NK-92 treated with Interleukin-12 subunit alpha and Interleukin-12 subunit beta, amount 100 ng/mL, for 24 hours (cell line): Measurements from ENCODE around the gene UGGT2.
A peak's percentile ranks its signal among the peaks of the same experiment; 100 is the strongest.
"Not testable (repeated sequence)": the region's sequence is repeated elsewhere in the genome, so short reads cannot be mapped to it uniquely, and the experiment has no call there.

Source experiments
- DNase-seq: peaks from one replicate; lab custom pipeline; 2025; lab: John Stamatoyannopoulos, UW

UGGT2 gene

DNA sequence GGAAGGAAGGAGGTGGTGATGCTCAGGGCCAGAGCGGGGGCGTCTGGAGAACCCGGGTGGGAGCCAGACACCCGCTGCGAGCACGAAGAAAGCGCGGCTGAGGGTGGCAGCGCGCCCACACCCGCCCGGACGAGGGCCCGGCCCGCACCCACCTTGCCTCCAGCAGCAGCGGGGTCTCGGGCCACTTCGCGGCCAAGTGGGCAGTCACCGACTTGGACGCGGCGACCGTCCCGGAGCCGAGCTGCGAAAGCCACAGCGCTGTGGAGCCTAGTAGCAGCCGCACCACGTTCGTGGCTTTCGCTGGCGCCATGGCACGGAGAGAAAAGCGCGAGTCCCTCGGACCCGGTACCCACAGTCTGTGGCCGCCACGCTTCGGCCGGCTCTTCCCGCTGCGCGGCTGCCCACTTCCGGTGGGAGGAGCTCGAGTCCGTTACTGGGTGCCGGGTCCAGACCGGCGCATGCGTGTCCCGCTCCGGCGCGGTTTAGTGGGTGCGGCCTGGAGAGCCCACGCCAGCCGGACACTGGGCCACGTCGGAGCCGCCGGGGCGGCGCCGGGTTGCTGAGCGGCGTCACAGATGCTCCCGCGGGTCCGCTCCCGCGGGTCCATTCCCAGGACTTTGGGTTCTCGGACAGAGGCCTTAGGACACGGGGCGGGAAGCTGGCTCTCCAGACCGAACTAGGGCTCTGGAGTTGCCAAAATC is at the start of gene UGGT2:
Gene UGGT2, minus strand, starts transcription at position 399 of the 701 bp plus-strand sequence. Its CDS starts 89 bp downstream, at position 310.
- DNase-seq, result peak; percentile 71

GRCh38 chr13:96100457-96101220 is 47.4 kb upstream of the UGGT2 start:
- no peak for DNase-seq

GRCh38 chr13:96093296-96094006 is 40.2 kb upstream of the UGGT2 start:
- no peak for DNase-seq

DNA sequence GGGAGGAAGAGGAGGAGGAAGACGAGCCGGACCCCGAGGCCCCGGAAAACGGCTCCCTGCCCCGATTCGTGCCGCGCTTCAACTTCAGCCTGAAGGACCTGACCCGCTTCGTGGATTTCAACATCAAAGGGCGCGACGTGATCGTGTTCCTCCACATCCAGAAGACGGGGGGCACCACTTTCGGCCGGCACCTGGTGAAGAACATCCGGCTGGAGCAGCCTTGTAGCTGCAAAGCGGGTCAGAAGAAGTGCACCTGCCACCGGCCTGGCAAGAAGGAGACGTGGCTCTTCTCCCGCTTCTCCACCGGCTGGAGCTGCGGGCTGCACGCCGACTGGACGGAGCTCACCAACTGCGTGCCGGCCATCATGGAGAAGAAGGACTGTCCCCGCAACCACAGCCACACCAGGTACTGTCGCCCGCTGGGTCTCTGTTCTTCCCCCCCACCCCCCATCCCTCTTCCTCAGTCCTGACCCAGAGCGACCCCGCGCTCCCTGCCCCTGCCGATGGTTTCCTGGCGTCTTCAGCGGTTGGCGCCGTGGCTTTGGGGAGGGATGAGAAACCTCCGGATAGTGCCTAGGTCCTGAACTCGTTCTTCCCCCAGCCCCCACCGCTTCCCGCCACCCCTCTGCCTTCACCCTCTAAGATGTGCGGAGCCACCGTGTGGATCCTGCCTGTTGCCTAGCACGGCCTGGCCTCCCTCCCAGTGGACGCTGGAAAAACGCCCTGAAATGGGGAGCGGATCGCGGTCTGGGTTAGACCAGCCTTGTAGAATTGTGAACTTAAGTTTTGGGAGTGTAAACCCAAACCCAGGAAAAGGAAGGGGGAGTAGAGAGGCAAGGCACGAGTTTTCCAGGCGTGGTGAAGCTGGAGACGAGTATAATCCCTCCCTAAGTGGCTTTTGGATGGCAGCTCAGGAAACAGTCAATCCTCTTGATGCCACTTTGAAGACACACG is 38.2 kb upstream of the UGGT2 start:
- no peak for DNase-seq

DNA sequence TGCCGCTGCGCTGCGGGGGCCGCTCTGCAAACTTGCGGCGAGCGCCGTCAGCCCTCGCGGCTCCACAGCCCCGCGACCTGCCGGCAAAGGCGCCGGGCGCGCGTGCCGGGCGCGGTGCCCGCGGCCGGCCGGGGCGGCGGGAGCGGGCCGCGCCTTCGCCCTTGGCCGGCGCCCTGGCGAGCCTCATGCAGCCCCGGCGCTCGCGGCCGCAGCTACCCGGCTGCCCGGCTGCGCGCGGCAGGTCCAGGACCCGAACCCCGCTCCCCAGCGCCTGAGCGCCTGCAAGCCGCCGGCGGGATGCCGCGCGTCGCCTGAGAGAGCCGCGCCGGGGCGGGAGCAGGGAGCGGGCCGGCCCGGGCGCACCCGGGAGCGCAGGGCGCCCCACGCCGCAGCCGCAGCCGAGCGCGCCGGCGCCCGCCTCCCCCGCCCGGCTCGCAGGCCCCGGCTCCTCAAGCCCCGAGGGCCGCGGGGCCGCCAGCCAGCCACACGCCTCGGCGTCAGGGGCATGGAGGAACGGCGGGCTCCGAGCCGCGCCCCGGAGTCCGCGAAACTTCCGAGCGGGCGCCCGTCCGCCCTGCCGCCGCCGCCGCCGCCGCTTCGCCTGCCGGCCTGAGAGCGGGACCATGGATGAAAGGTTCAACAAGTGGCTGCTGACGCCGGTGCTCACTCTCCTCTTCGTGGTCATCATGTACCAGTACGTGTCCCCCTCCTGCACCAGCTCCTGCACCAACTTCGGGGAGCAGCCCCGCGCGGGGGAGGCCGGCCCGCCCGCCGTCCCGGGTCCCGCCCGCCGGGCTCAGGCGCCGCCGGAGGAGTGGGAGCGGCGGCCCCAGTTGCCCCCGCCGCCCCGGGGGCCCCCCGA is 37.3 kb upstream of the UGGT2 start:
- DNase-seq, result no peak

GRCh38 chr13:96089749-96090239 is 36.6 kb upstream of the UGGT2 start, which contains the start of gene HS6ST3:
HS6ST3 (plus strand) TSS chr13:96090107.
- DNase-seq, result no peak

- no peak for DNase-seq
Observed at GRCh38 chr13:96089139-96089538, 35.9 kb upstream of the UGGT2 start.

DNA sequence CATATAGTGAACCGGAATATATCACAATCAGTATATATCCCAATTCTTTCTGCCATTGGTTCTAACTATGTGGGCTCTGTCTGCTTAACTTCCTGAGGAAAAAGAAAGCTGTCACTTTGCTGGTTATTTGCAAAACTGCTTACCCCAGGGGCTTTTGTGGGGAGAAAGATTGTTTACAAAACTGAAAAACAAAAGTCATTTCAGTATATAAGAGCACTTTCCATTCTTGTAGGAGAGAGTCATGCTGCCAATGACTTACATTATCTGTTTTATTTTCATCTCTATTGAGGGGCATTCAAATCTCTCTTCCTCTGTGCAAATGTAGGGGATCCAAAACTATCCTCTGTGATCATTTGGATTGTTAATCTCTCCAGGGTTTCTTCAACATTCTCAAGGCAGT is 33.5 kb upstream of the UGGT2 start:
- DNase-seq, result no peak

DNA sequence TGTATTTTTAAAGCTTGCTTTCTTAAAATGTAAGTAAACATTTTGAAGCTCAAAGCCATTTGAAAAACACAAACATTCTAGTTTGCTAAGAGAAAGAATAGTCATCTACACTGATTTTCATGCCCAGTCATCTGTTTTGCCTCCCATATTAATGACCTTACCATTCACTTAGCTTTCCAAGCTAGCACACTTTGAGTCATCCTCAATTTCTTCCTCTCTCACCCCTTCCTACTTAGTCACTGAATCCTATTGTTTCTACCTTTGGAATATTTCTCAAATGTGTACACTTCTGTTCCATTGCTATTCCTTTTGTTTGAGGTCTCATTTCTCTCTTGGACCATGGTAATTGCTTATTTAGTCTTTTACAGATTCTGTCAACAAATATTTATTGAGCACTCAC is 29.4 kb upstream of the UGGT2 start:
- no peak for DNase-seq

DNA sequence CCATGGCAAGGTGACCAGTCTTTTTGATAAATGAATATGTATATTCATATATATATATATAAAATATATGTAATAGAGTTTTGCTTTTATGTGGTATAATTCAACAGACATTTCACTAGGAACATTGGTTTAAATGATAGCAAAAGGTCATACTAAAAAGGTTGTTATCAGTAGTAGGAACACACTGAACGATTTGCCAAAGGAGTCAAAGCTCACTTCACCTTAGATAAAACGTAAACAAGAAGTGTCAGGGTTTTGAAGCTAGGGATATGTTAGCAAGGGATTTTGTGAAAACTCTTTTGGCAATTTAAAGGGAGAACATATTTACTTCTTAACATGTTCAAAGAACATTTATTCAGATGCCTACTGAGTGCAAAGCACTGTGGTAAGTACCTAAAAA is 28.7 kb upstream of the UGGT2 start:
- no peak for DNase-seq

DNA sequence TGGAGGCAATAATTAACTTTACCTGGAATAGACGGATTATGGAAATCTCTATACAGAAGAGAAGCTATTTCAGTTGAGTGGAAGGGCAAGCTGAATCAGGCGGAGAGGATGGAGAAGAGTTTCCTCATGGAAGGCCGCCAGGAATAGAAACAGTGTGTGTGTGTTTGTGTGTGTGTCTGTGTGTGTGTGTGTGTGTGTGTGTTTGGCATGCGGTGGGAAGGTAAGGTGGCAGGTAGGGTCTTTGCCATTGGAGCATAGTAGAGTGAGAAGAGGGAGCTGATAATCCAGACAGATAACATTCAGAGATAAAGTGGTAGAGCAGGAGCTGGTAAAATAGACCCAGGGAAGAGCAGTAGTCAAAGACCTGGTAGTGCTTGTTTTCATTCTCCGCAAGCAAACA is 27.5 kb upstream of the UGGT2 start:
- DNase-seq, result no peak

DNA sequence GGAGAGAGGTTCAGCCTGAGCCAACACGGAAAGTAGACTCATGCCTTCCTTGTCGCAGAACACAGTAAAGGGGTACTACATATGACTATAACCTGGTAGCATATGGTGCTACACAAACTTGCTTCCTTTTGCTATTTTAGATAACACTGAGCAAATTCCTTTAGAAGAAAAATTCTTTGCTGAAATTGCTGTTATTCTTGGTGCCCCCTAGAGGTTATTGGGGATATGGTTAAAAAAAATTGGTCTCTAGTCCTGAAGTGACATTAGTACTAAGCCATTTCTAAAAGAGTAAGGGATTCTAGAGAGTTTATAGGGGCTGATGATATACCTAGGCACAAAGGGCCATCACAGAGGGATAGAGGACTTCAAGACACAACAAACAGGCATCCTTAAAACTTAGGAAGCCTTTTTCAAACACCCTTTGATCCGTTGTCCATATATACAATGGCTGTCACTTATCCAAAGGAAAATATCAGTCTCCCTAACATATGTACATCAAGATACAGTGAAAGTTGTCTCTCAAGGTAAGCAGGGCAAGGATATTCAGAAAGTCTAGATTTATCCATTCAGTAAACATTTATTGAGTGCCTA is 22.8 kb upstream of the UGGT2 start:
- DNase-seq, result no peak

GRCh38 chr13:96072392-96072791 is 19.2 kb upstream of the UGGT2 start:
- DNase-seq, result no peak

DNA sequence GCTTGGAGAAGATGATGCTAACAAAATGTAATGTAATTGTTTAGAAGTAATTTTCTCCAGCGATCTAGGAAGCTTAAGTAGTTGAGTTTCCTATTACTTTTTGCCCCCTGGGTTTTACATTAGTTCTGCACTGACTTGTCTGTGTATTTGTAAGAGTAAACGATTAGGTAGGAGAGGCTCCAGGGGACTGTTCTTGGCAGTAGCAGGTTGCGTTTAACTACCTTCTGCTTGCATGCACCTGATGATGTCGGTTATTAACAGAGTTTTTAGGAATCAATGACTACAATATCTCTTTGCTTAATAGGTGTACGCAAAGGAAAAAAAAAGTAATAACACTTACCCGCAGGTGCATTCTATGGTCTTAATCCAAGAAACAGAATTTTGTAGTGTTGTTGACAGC is 18.3 kb upstream of the UGGT2 start:
- DNase-seq, result no peak

- no peak for DNase-seq
Observed at GRCh38 chr13:96068729-96069128, 15.5 kb upstream of the UGGT2 start.

- DNase-seq, result no peak
Observed at GRCh38 chr13:96065849-96066248, 12.6 kb upstream of the UGGT2 start.

DNA sequence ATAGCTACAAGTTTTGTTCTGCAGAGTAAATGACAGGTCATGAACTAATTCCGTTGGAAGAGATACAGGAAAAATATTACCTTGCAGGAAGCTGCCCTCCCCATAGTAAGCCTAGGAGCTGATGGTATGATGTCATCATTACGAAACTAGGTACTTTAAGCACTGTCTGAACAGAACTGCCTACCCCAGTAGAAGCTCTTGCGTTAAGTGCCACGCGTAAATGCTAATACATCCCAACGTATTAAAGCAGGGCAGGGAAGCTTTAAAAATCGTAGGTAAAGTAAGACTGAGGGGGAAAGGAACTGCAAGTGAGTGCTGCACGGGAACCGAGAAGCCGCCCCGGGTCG is 572 bp downstream of the UGGT2 start:
- no peak for DNase-seq

- DNase-seq, result not testable (repeated sequence)
Observed at GRCh38 chr13:96051946-96052345, 1.3 kb downstream of the UGGT2 start.

DNA sequence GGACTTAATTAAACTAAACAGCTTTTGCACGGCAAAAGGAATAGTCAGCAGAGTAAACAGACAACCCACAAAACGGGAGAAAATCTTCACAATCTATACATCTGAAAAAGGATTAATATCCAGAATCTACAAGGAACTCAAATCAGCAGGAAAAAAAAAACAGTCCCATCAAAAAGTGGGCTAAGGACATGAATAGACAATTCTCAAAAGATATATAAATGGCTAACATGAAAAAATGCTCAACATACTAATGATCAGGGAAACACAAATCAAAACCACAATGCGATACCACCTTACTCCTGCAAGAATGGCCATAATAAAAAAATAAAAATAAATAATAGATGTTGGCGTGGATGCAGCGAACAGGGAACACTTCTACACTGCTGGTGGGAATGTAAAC is 1.7 kb downstream of the UGGT2 start:
- not testable (repeated sequence) for DNase-seq

DNA sequence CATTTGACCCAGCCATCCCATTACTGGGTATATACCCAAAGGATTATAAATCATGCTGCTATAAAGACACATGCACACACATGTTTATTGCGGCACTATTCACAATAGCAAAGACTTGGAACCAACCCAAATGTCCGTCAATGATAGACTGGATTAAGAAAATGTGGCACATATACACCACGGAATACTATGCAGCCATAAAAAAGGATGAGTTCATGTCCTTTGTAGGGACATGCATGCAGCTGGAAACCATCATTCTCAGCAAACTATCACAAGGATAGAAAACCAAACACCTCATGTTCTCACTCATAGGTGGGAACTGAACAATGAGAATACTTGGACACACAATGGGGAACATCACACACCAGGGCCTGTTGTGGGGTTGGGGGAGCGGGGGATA is 2.2 kb downstream of the UGGT2 start:
- DNase-seq, result not testable (repeated sequence)
